H1 (cell line): Measurements from ENCODE around the gene PRR22. TPM values are rescaled to one million over a fixed set of nuclear protein-coding genes. Genes with fewer than 3 reads are reported as not detected.

Experiments used
- CTCF ChIA-PET: fragments of 300-600 bp; sonication (Branson Sonifier 250); formaldehyde crosslinking; loops from one replicate; lab custom pipeline; 2021; ENCODE audit not compliant: partially characterized antibody; lab: Charles Lee
- POLR2A ChIA-PET: fragments of 300-600 bp; sonication (Branson Sonifier 250); formaldehyde crosslinking; loops from one replicate; lab custom pipeline; 2021; ENCODE audit warnings: inconsistent platforms; ENCODE audit not compliant: partially characterized antibody; lab: Charles Lee
- DNase-seq, 2 experiments: peaks; one replicate each; pipeline versions ENCODE4 v3.0.0 to v3.0.0-alpha.2; 2010 to 2022; ENCODE audit warnings: low spot score in 2 of 2, low read depth in 1 of 2, mixed read lengths in 1 of 2
- FAIRE-seq: peaks from 2 replicates; lab custom pipeline; 2011; peaks lifted over from hg19 to GRCh38; lab: Jason Lieb, UNC
- H2AFZ ChIP-seq: 2 replicates; pipeline ENCODE4 v1.8.1; 2012; ENCODE audit warnings: low read length, inconsistent platforms
- H2AK5ac ChIP-seq: 2 replicates; pipeline ENCODE4 v1.6.1; 2013; ENCODE audit warnings: low read depth, low read length
- H2BK120ac ChIP-seq: replicated peaks from 2 replicates; pipeline ENCODE3; 2013; ENCODE audit warnings: low read depth, low read length, inconsistent platforms
- H2BK12ac ChIP-seq: 2 replicates; pipeline ENCODE4 v1.6.1; 2013; ENCODE audit warnings: low read depth, low read length
- H2BK15ac ChIP-seq: 2 replicates; pipeline ENCODE4 v1.6.1; 2013; ENCODE audit warnings: low read length
- H2BK20ac ChIP-seq: 2 replicates; pipeline ENCODE4 v1.6.1; 2013; ENCODE audit warnings: low read length
- H2BK5ac ChIP-seq: 2 replicates; pipeline ENCODE4 v1.6.1; 2013; ENCODE audit warnings: low read depth, low read length
- H3K14ac ChIP-seq: 2 replicates; pipeline ENCODE4 v1.6.1; 2013; ENCODE audit warnings: inconsistent platforms; ENCODE audit not compliant: insufficient read length
- H3K18ac ChIP-seq: 2 replicates; pipeline ENCODE4 v1.6.1; 2013; ENCODE audit warnings: low read length; ENCODE audit errors: extremely low read depth
- H3K23ac ChIP-seq: 2 replicates; pipeline ENCODE4 v1.6.1; 2013; ENCODE audit warnings: inconsistent platforms; ENCODE audit not compliant: insufficient read length
- H3K23me2 ChIP-seq: 2 replicates; pipeline ENCODE4 v1.6.1; 2013; ENCODE audit warnings: low read depth, low read length
- H3K27ac ChIP-seq: 2 replicates; pipeline ENCODE4 v1.6.1; 2011; ENCODE audit warnings: low read depth, low read length, inconsistent platforms
- H3K27me3 ChIP-seq, 4 experiments: replicated peaks in 1 of 4; 1 replicate in 1 of 4; 2 replicates in 3 of 4; pipeline versions ENCODE4 v1.6.1 to v1.8.1; 2011 to 2013; ENCODE audit warnings: low read length in 3 of 4, mild to moderate bottlenecking in 3 of 4, inconsistent platforms in 2 of 4, mixed read lengths in 2 of 4, moderate library complexity in 1 of 4; ENCODE audit not compliant: control insufficient read depth in 3 of 4, insufficient read depth in 3 of 4; ENCODE audit errors: extremely low read depth in 1 of 4
- H3K36me3 ChIP-seq, 4 experiments: 2 replicates each; pipeline versions ENCODE4 v1.6.1 to v1.8.1; 2011 to 2013; ENCODE audit warnings: mild to moderate bottlenecking in 4 of 4, low read length in 3 of 4, moderate library complexity in 2 of 4, control low read depth in 1 of 4, inconsistent platforms in 1 of 4; ENCODE audit not compliant: insufficient read depth in 4 of 4, control insufficient read depth in 2 of 4
- H3K4ac ChIP-seq: replicated peaks from 2 replicates; pipeline ENCODE3; 2013; ENCODE audit warnings: low read length, low read depth, mixed read lengths, inconsistent platforms; ENCODE audit not compliant: insufficient read length
- H3K4me1 ChIP-seq, 4 experiments: replicated peaks in 1 of 4; 1 replicate in 1 of 4; 2 replicates in 3 of 4; pipeline versions ENCODE4 v1.6.1 to v1.8.1; 2011 to 2013; ENCODE audit warnings: low read length in 3 of 4, inconsistent platforms in 2 of 4, mixed read lengths in 1 of 4; ENCODE audit not compliant: insufficient read depth in 4 of 4, control insufficient read depth in 3 of 4
- H3K4me2 ChIP-seq, 2 experiments: 2 replicates each; pipeline versions ENCODE4 v1.6.1 to v1.8.1; 2011 to 2013; ENCODE audit warnings: low read depth in 2 of 2, low read length in 2 of 2, control low read depth in 1 of 2, inconsistent platforms in 1 of 2, mild to moderate bottlenecking in 1 of 2; ENCODE audit not compliant: insufficient read depth in 1 of 2
- H3K4me3 ChIP-seq, 4 experiments: fragments of 200-600, 300-600 bp in 1 of 4; sonication (generic), shearing (Covaris generic), sonication (Bioruptor Twin) in 1 of 4; 2 replicates each; pipeline versions ENCODE4 v1.5.1 to v1.8.1; 2011 to 2016; ENCODE audit warnings: low read length in 4 of 4, low read depth in 3 of 4, control low read depth in 2 of 4, inconsistent platforms in 2 of 4, mild to moderate bottlenecking in 2 of 4, mixed read lengths in 1 of 4, moderate library complexity in 1 of 4; ENCODE audit not compliant: insufficient read depth in 2 of 4; ENCODE audit errors: extremely low read depth in 1 of 4
- H3K56ac ChIP-seq: replicated peaks from 2 replicates; pipeline ENCODE3; 2013; ENCODE audit warnings: low read depth, mild to moderate bottlenecking, mixed read lengths, low read length, inconsistent platforms; ENCODE audit not compliant: insufficient read length
- H3K79me1 ChIP-seq: 2 replicates; pipeline ENCODE4 v1.6.1; 2013; ENCODE audit warnings: low read depth, low read length, control low read depth
- H3K79me2 ChIP-seq, 2 experiments: 2 replicates each; pipeline versions ENCODE4 v1.6.1 to v1.8.1; 2012 to 2013; ENCODE audit warnings: low read length in 2 of 2, mild to moderate bottlenecking in 2 of 2, inconsistent platforms in 1 of 2; ENCODE audit not compliant: insufficient read depth in 2 of 2, control insufficient read depth in 1 of 2
- H3K9ac ChIP-seq, 4 experiments: replicated peaks in 1 of 4; 1 replicate in 1 of 4; 2 replicates in 3 of 4; pipeline versions ENCODE4 v1.6.1 to v1.8.1; 2011 to 2013; ENCODE audit warnings: low read depth in 3 of 4, low read length in 3 of 4, control low read depth in 2 of 4, mild to moderate bottlenecking in 2 of 4, moderate library complexity in 2 of 4, inconsistent platforms in 1 of 4; ENCODE audit errors: extremely low read depth in 1 of 4
- H3K9me3 ChIP-seq, 2 experiments: 2 replicates each; pipeline versions ENCODE4 v1.6.1 to v1.8.1; 2012 to 2013; ENCODE audit warnings: mild to moderate bottlenecking in 2 of 2, moderate library complexity in 2 of 2, control low read depth in 1 of 2, inconsistent platforms in 1 of 2, low read depth in 1 of 2, low read length in 1 of 2, mixed read lengths in 1 of 2; ENCODE audit not compliant: insufficient read depth in 2 of 2
- H4K20me1 ChIP-seq, 2 experiments: replicated peaks in 1 of 2; 2 replicates each; pipeline versions ENCODE3 to v1.8.1; 2011 to 2013; ENCODE audit warnings: inconsistent platforms in 2 of 2, low read length in 2 of 2, mild to moderate bottlenecking in 1 of 2; ENCODE audit not compliant: insufficient read depth in 2 of 2, control insufficient read depth in 1 of 2
- H4K5ac ChIP-seq: 2 replicates; pipeline ENCODE4 v1.6.1; 2013; ENCODE audit warnings: low read length, low read depth, mixed read lengths, inconsistent platforms; ENCODE audit not compliant: insufficient read length
- H4K8ac ChIP-seq: 2 replicates; pipeline ENCODE4 v1.8.0; 2013; ENCODE audit warnings: mild to moderate bottlenecking, moderate library complexity, low read length, inconsistent platforms; ENCODE audit not compliant: insufficient read depth; ENCODE audit errors: extremely low read depth
- H4K91ac ChIP-seq: replicated peaks from 2 replicates; pipeline ENCODE3; 2013; ENCODE audit warnings: low read length, mixed read lengths, inconsistent platforms; ENCODE audit not compliant: insufficient read length
- BACH1 ChIP-seq: IDR thresholded peaks from 2 replicates; pipeline ENCODE4 v1.6.1; 2012; ENCODE audit warnings: low read length, improper control_type of control experiment
- BRCA1 ChIP-seq: IDR thresholded peaks from 2 replicates; pipeline ENCODE4 v1.6.1; 2012; ENCODE audit warnings: low read depth, low read length, improper control_type of control experiment
- CBX5 ChIP-seq: fragments of 300-800, 300-1000 bp; sonication (generic); IDR thresholded peaks from 2 replicates; pipeline ENCODE4 v1.7.1; 2016; ENCODE audit warnings: antibody characterized with exemption, low read length, low read depth
- EGR1 ChIP-seq: IDR thresholded peaks from 2 replicates; pipeline ENCODE4 v1.6.1; 2011; ENCODE audit warnings: low read depth, low read length, borderline replicate concordance
- KDM1A ChIP-seq: fragments of 200-600, 300-600 bp; sonication (generic); IDR thresholded peaks from 2 replicates; pipeline ENCODE4 v1.7.1; 2016; ENCODE audit warnings: mild to moderate bottlenecking, low read length, borderline replicate concordance
- KDM5A ChIP-seq: fragments of 200-600 bp; IDR thresholded peaks from 2 replicates; pipeline ENCODE4 v1.7.1; 2012; ENCODE audit warnings: mild to moderate bottlenecking, low read length, inconsistent platforms, mixed read lengths
- RAD21 ChIP-seq, 2 experiments: IDR thresholded peaks in 1 of 2; conservative IDR thresholded peaks in 1 of 2; 2 replicates each; pipeline ENCODE4 v1.6.1; 2011; ENCODE audit warnings: low read depth in 2 of 2, low read length in 2 of 2, improper control_type of control experiment in 1 of 2, inconsistent platforms in 1 of 2, mild to moderate bottlenecking in 1 of 2, moderate library complexity in 1 of 2
- SIN3A ChIP-seq, 2 experiments: IDR thresholded peaks in 1 of 2; conservative IDR thresholded peaks in 1 of 2; 2 replicates each; pipeline ENCODE4 v1.6.1; 2011 to 2012; ENCODE audit warnings: low read length in 2 of 2, improper control_type of control experiment in 1 of 2, low read depth in 1 of 2, mild to moderate bottlenecking in 1 of 2
- SP1 ChIP-seq: IDR thresholded peaks from 2 replicates; pipeline ENCODE4 v1.6.1; 2011; ENCODE audit warnings: low read depth, low read length
- SP2 ChIP-seq: IDR thresholded peaks from 2 replicates; pipeline ENCODE4 v1.6.1; 2012; ENCODE audit warnings: mild to moderate bottlenecking, low read length, inconsistent platforms
- SRF ChIP-seq: IDR thresholded peaks from 2 replicates; pipeline ENCODE4 v1.6.1; 2011; ENCODE audit warnings: mild to moderate bottlenecking, low read depth, low read length, moderate library complexity
- TCF12 ChIP-seq: IDR thresholded peaks from 2 replicates; pipeline ENCODE4 v1.6.1; 2011; ENCODE audit warnings: low read depth, mild to moderate bottlenecking, low read length
- WGBS, 2 experiments: shearing (Covaris generic) in 1 of 2; methylation state at CpG; one replicate each; pipeline versions ENCODE4 v1.1.6 to v1.1.7; 2013 to 2015; ENCODE audit warnings: low lambda C conversion rate in 2 of 2, mixed read lengths in 2 of 2, inconsistent platforms in 1 of 2, low coverage in 1 of 2, missing lambda C conversion rate in 1 of 2; ENCODE audit not compliant: insufficient replicate concordance in 2 of 2, insufficient coverage in 1 of 2, insufficient read length in 1 of 2; ENCODE audit errors: extremely low coverage in 1 of 2, missing lambda C conversion rate in 1 of 2; 5-methylcytosine and 5-hydroxymethylcytosine counted together
- polyA plus RNA-seq, 7 experiments: library from polyadenylated mRNA; depleted of rRNA in 3 of 7; stranded (reverse) in 5 of 7; unstranded in 2 of 7; fragments of >200 nt in 5 of 7; fragments of 200-250 nt in 2 of 7; gene quantifications; 1 replicate in 5 of 7; 2 replicates in 1 of 7; 4 replicates in 1 of 7; pipeline versions ENCODE4 v1.2.1 to v1.2.3, GENCODE V29; 2011 to 2013; ENCODE audit warnings: missing spikeins in 2 of 7, mixed read lengths in 2 of 7
- total RNA-seq: library from RNA; stranded (reverse); fragmentation: NEBNext Ultra II Directional; extraction: Animal tissue kit (Norgen Biotek cat#: 25700); gene quantifications from 2 replicates; pipeline ENCODE4 v1.2.1, GENCODE V29; 2021

The PRR22 gene
- total and polyA plus RNA-seq, 2 of the 8 experiments (the other 6 are each of a cell fraction or from before 2014, with no cell fraction given): 1.9 to 2.1 TPM

- H2BK20ac ChIP-seq: no peak overlapping the region
- WGBS, 2 experiments: 82% methylated on average over 26 of the region's 30 CpGs; no CpG with 5 or more reads in 1 of the 2 experiments
- H2BK15ac ChIP-seq: peak overlapping the region; percentile 46; the same call in 1 of the 2 replicates
- ChIA-PET CTCF (interaction anchor here (0.7 to 3.7 kb wide), 7 partner anchors 16 to 198 kb away, joined by 3 to 32 read pairs (median 7); partner anchors contain the start of gene NRTN), POLR2A (interaction anchor here (0.6 to 2.1 kb wide), 7 partner anchors 15 to 133 kb away, joined by 3 to 8 read pairs (median 4); partner anchors contain the start of genes FUT3, NRTN and RPL36)
- H3K4me1 ChIP-seq: peaks cover 0 to 8% (median 5%) of the 10 kb centered on the region in 4 experiments; a peak in 6 of 7 replicates
- H3K27me3 ChIP-seq: no peaks in the 10 kb centered on the region; a peak in 1 of 7 replicates
- H2AK5ac ChIP-seq: no peak overlapping the region
- no peak overlapping the region for H4K91ac ChIP-seq
- H2BK5ac ChIP-seq: no peak overlapping the region
- H3K4ac ChIP-seq: no peak overlapping the region
- peaks cover 0 to 4% of the 10 kb centered on the region in 2 experiments for H4K20me1 ChIP-seq
- peaks cover 8% of the 10 kb centered on the region; the same call in 1 of the 2 replicates for H3K23me2 ChIP-seq
- no peak overlapping the region for H2AFZ ChIP-seq
- H3K4me2 ChIP-seq: no peak overlapping the region
- H3K79me2 ChIP-seq: no peaks in the 10 kb centered on the region
- no peak overlapping the region for H4K5ac ChIP-seq
- no peak overlapping the region for H3K23ac ChIP-seq
- no peak overlapping the region for H2BK12ac ChIP-seq
- H3K79me1 ChIP-seq: no peaks in the 10 kb centered on the region
- H3K36me3 ChIP-seq: no peaks in the 10 kb centered on the region
- H3K18ac ChIP-seq: no peak overlapping the region
- FAIRE-seq: no peak
- peak in 1 of 2 experiments; percentile 78 for DNase-seq
- no peak overlapping the region for H4K8ac ChIP-seq
- H3K14ac ChIP-seq: no peak overlapping the region
- no peak overlapping the region for H3K56ac ChIP-seq
- H3K9me3 ChIP-seq: no peaks in the 10 kb centered on the region
- H3K9ac ChIP-seq: no peak overlapping the region
- H3K27ac ChIP-seq: no peak overlapping the region
- no peak overlapping the region for H3K4me3 ChIP-seq
- H2BK120ac ChIP-seq: no peak overlapping the region
- TF ChIP-seq KDM5A (no peak), TCF12 (no peak), CBX5 (no peak), SP1 (no peak), SRF (no peak), SP2 (no peak), SIN3A (conservative IDR thresholded peaks at IDR 0.05 in 1 of 2, IDR thresholded peaks at IDR 0.05 in 1 of 2; ENCODE audit: low read depth in 1 of 2, low read length in 2 of 2) (no peak), EGR1 (no peak), BACH1 (no peak), BRCA1 (no peak), RAD21 (IDR thresholded peaks at IDR 0.05 in 1 of 2, conservative IDR thresholded peaks at IDR 0.05 in 1 of 2; ENCODE audit: low read depth in 2 of 2, low read length in 2 of 2) (peak; percentile 23 to 45; a peak in 2 of 4 replicates), KDM1A (peak; percentile 83)
Observed at GRCh38 chr19:5823579-5824281, 39.2 kb upstream of the PRR22 start.
